Stimulated activated CD8-positive, alpha-beta memory T cell treated with anti-CD3 and anti-CD28 coated beads, Interleukin-2, amount 100 ng/mL, for 48 hours (primary cell): ENCODE measurements around the gene TRPC4AP.
A peak's percentile ranks its signal among the peaks of the same experiment; 100 is the strongest.

Source experiments
- DNase-seq, 2 donors: peaks; one replicate each; pipeline ENCODE4 v3.0.0-alpha.2; 2020; ENCODE audit warnings: low read depth in 2 of 2

The TRPC4AP gene

DNA sequence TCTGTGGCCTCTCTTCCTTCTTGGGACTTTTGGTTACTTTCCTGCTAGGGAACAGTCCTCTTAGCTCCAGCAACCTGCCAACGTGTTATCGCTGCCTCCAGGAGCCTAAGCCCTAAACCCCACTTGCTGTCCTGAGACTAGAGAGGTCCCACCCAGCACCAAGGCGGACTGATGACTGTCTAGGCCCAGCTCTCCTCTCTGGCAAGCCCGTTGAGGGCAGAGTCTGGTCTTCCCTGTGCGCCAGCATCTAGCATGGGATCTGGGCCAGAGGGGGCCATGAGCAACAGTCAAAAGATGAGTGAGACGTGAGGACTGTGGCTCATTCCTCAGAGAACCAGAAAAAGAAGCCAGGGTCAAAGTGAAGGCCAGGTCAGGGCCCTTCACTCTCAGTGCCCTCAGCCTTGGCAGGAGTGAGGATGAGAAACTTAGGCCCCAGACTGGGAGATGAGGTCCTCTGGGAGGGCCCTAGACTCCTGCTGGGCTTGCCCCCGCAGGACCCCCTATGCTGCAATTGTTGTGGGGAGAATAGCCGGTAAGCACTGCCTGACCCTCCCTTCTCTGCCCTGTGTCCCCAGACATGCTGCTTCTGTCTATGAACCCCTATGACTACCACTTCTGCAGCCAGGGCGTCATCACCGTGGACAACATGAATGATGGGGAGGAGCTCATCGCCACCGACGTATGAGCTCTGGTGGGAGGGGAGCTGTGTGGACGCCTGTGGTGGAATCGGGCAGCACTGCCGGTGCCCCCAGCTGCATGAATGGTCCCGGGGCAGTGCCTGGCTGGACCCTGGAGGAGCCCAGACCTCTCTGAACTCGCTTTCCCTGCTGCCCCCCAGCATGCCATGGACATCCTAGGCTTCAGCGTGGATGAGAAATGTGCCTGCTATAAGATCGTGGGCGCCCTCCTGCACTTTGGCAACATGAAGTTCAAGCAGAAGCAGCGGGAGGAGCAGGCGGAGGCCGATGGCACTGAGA, 106.0 kb downstream of the TRPC4AP start:
- no peak for DNase-seq

- DNase-seq = no peak
These were observed 106.9 kb downstream of the TRPC4AP start for GRCh38 chr20:34985461-34986310.

- no peak for DNase-seq
These were observed 107.8 kb downstream of the TRPC4AP start for GRCh38 chr20:34984756-34985261.

DNA sequence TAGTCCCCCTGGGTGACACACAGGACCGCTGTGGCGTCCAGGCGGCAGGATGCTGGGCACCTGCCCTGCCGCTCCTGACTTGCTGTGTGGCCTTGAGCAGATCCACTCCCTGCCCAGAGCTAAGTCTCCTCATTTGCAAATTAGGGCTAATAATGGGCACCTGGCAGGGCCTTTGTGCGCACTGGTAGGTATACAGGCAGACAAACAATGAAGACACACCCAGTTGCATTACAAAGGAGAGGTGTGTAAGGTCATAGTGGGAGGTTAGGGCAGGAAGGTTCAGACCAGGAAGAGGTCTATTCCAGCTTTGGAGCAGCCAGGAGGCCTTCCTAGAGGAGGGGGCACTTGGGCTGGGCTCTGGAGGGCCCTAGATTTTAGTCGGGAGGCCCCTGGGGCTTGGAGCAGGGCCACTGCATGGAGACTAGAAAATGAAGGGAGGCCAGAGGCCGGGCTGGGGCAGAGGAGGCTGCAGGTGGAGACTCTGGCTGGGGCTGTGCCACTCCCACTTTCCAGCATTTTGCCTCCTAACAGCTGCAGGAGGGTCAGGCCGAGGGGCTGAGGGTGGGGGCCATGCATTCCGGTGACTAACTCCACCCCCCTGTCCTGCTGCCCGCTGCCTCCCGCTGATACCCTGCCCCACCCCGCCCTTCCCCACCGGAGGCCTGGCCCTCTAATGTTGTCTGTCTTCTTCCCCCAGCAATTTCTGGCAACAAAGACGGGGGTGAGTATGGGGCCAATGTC, 108.4 kb downstream of the TRPC4AP start:
- DNase-seq = no peak

GRCh38 chr20:34983089-34983820, 109.4 kb downstream of the TRPC4AP start:
- DNase-seq = no peak

DNA sequence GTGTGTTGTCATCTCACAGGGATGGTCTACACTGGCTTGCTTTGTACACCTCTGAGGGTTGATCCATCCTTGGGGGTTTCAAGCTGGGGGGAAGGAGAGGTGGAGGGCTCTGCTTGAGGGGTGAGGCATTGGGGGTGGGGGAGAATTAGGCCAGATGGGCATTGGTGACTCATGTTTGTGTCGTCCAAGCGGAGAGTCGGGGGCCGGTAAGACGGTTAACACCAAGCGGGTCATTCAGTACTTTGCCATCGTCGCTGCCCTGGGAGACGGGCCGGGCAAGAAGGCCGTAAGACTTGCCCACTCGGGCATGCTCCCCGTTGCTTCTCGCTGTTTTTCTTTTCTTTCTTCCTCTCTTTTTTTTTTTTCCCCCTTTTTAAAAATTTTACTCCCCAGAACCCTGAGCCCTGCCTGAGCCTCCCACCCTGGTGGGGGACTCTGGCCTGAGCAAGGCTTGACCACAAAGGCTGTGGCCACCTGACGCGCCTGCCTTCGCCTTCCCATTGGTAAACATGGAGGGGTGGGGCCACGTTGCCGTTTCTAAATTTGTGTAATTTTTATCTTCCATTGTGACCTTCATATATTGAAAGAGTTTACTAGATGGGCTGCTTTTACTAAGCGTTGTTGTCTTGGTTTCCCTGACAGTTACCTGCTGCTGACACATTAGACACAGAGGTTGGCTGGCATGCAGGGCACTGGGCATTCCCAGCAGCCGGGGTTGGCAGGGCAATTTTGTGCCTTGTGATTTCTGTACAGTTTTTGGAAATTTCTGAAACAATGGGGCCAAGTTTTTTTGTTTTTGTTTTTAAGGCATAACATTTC, 110.1 kb downstream of the TRPC4AP start:
- DNase-seq = no peak

DNA sequence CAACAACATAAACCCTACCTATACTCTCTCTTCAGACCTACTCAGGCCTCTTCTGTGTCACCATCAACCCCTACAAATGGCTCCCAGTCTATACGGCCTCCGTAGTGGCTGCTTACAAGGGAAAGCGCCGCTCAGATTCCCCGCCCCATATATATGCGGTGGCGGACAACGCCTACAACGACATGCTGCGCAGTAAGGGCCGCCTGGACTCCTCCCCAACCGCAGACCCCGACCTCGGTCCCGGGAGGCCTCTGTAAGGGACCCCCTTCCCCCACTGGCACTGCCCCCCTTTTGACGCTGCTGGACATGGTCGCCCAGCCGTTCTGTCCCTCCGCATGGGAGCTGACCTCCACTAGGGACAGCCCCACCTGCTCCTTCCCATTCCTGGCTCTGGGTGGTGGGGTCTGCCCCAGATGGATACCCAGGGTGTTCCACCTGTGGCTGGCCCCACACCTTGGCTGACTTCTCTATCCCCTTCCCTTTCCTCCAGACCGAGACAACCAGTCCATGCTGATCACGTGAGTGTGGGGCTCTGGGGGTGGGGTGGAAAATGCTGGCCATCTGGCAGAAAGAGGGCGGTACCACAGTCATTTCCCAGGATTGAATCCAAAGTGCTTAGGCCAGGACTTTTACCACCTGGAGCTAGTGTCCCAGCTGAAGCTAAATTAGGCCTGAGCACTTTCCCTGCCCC, 111.9 kb downstream of the TRPC4AP start:
- no peak for DNase-seq

GRCh38 chr20:34979366-34980153, 113.0 kb downstream of the TRPC4AP start:
- peak; percentile 12 to 26 for DNase-seq

DNA sequence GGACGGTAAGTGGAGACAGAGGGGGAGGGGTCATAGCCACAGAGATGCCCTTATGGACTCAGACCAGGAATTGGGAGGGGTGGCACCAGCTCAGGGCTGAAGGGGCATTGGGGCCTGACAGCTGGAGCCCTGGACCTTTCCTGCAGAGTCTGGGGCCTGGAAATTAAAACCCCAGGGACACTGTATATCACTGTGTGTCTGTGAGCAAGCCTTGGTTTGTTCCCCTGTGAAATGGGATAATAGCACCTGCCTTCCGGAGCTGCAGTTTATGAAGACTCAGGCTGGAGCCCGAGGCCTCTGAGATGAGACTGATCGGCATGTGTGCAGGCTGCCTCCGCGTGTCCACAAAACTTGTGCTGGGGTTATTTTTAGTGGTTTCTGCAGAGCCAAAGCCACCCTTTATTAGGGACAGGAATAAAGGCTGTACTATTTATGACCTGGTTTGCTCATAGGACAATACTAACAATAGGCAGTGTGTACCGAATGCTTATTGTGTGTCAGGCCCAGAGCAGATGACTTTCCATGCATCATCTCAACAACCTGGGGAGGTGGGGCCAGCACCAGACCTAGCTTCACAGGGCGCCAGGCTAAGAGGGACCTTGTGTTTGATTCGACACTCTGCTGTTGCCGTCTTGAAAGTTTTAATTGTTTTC, 114.4 kb downstream of the TRPC4AP start:
- no peak for DNase-seq

DNA sequence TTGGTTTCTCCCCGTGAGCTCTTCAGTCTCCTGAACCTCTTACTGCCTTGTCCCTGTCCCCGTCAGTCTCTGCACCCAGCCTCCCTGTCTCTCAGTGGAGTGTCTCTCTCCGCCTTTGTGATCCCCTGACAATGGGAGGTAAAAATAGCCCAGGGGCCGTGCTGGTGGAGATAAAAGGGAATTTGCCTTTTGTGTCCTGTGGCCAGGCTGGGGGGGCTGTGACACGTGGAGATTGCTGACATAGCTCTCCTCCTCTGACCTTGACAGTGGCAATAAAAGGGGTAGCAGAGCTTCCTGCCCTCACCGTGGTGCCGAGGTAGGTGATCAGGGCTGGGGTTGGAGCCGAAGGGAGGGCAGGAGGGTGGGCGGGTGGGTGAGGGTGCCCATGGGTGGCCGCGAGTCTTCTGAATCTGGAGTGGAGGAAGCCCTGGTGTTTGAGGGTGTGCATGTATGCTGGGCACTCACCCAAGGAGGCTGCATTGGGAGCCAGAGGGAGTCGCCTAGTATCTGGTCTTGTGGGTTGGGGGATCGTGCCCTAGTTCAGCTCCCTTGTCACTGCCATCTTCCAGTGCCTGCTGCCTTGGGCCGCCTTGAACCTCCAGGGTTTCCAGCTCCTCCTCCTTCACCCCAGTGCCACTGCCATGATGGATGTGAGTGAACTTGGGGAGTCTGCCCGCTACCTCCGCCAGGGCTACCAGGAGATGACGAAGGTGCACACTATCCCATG, 115.1 kb downstream of the TRPC4AP start:
- DNase-seq = no peak

DNA sequence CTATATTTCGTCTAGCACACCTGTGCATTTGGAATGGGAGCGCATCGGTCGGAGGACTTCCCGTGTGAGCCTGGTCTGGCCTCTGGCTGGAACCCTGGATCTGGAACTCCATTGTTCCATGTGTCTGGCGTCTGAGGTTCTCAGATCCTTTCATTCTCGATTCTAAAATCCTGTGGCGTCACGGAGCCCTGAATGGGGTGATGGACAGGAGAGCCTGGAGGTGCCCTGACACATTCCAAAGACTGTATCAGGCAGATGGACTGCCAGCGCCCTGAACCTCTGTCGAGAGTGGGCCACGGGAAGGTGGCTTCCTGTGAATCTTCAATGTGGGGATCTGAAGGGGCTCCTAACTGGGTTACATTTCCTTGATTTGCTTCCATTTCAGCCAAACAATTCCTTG, 116.3 kb downstream of the TRPC4AP start:
- no peak for DNase-seq

DNA sequence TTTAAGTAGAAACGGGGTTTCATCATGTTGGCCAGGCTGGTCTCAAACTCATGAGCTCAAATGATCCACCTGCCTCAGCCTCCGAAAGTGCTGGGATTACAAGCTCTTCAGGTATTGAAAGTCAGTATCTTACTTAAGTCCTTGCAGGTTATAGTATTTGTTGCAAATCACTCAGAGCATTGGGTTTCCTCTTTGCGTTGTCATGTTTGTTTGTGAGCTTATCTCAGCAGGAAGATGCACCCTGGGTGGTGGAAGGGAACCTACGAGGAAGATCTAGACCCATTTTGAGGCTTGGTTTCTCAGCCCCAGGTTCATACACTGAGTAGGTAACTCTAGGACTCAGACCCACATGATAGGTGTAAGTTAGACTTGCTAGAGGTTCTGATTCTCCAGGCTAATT, 118.4 kb downstream of the TRPC4AP start:
- DNase-seq = no peak

- DNase-seq = no peak
These were observed 120.9 kb downstream of the TRPC4AP start for GRCh38 chr20:34971561-34972235.

DNA sequence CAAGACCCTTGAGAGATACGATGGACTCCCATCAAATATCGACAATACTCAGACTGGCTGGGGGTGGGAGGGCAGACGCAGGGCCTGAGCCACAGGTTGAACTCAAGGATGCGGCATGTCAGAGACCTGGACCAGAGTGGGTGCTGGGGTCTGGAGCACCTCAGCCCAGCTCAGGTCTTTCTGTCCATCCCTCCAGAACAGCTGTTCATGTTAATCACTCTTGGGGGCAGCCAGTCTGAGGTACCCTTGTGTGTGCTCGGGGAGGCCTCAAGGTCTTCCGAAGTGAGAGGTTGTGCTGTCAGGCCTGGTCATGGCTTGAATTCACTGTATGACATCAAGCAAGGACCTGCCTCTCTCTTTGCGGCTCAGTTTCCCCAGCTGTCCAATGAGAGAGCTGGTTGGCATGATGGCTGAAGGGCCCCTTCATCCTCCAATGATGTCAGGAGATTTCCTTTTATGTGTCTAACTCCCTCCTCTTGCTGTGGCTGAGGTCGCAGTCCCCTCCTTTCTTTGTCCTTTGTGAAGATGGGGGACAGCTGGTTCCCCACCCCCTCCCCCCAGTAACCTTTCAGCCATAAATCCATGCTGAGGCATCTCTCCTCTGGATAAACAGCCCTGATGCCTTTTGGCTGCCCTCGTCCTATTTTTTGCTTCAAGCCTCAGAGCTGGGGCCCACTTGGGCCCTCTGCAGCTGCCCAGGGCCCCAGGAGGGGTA, 121.6 kb downstream of the TRPC4AP start:
- DNase-seq = no peak

GRCh38 chr20:34970193-34970840, 122.3 kb downstream of the TRPC4AP start:
- no peak for DNase-seq
